ENCODE results near the gene ELMO3.

The ELMO3 gene

DNA sequence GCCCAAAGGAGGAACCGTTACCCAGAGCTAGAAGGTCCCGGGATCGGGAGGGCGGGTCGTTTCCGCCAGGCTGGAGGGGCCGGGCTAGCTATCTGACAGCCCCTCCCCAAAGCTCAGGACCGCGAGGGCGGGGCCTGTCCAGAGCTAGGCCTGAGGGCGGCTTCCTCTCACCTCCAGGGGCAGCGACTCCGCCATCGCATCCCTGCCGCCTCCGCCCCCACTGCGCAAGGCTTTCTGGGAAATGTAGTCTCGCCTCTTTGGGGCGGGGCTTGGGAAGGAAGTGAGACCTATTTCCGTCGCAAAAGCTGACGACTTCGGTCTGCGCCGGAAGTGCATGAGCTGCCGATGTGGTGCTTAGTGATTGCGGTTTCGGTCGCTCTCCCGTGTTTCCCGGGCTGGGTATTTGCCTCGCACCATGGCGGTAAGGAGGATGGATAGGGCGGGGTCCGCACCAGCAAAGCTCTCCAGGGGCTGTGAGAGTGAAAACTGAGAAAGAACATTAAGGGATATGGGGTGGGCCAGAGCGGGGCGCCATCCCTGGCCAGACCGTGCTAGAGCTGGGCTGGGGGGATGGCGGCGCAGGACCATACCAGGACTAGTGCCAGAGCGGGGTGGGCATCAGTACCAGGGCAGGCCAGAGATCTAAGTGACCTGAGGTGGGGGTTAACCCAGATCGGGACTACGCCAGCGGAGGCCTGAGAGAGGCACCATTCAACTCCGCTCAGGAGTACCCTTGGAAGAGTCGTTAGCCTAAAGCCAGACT is 28.1 kb downstream of the ELMO3 start, which contains the start of gene TMEM208:
TSS of gene TMEM208 (plus strand) at position 327 of the 763 bp plus-strand sequence. CDS start at position 416, 89 bp downstream.
- FAIRE-seq = peak; percentile 98

GRCh38 chr16:67227567-67227921 is 28.6 kb downstream of the ELMO3 start:
- FAIRE-seq = no peak

- no peak for FAIRE-seq
Observed at GRCh38 chr16:67228034-67228785, 29.3 kb downstream of the ELMO3 start.

DNA sequence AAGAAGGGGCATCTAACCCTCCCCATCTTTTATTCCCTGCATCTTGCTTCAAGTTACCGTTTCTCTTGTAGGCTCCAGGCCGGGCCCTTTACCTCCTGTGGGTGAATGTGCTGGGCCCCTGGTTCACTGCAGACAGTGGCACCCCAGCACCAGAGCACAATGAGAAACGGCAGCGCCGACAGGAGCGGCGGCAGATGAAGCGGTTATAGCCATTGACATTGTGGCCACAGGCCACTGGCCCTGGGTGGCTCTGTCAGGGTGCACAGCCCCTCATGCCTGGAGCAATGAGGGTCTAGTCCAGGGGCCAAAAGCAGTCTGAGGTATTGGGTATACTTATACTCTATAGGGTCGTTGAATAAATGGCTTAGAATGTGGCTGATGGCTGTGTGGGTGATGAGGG is 30.0 kb downstream of the ELMO3 start:
- no peak for FAIRE-seq

DNA sequence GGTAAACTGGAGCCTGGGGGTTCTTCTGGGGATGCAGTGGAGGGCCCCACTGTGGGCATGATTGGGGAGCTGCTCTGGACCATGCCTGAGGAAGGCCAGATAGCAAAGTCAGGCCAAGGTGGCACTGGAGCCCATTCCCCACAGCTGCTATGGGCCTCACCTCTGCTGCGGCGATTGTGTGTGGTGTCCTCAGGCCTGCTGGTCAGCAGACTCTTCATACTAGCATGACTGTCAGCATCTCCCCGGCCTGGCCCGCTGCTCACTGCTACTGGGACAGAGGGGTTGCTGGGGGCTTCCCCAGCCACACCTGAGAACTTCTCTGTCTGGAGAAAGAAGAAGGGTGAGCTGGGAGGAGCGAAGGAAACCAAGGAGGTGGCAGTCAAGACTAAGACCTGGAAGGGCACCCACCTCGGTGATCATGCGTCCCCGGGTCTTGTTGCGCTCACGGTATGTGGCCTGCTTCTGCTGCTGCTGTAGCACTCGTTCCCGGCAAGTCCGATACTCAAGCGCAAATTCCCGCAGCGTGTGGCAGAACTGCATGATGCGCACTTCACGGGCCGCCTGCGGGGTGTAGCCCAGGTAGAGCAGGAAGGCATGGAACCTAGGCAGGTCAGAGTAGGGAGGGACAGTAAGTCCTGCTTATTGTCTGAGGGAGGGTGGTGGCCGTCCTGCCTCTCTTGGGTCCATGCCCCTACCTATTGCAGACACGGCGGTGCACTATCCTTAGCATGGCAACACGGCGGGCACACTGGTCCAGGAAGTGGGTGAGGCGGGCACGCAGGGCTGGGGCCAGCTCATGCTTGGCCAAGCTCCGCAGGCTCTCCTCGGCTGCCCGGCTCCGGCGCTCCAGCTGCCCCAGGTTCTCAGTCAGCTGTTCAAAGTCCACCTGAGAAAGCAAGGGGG is 31.2 kb downstream of the ELMO3 start:
- no peak for FAIRE-seq

DNA sequence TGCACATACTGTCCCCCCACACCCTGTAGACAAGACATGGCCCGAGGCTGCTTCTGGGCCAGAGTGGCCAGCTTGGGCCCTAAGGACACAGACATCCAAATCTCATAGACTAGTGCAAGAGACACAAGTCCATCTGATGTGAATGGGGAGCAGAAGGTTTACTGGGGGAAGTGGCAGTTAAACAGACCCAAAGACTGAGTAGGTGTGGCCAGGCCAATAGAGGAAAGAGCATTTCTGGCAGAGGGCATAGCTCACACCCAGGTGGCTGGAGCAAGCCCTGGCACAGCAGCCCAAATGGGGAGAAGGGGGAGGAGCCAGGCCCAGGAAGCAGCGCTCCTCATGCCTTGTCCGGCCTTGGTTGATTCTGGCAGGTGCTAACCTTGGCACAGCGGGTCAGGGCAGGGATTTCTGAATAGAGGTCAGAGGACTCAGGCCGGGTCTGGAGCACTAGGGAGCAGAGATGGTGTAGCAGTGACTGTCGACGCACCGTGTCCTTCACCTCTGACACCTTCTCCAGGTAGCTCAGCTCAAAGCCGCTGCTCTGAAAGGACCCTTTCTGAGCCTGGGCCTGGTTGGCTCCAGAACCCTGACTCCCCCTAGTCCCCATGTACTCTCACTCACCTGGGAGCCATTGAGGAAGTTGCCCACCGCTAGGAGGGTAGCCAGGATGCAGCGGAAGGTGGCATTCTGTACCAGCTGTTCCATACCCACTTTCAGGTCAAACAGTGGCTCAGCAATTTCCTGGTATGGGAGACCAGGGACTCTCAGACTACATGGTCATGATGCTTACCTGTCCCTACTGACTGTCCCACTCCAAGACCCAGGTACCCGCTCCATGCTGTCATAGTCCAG is 32.1 kb downstream of the ELMO3 start:
- FAIRE-seq = no peak

DNA sequence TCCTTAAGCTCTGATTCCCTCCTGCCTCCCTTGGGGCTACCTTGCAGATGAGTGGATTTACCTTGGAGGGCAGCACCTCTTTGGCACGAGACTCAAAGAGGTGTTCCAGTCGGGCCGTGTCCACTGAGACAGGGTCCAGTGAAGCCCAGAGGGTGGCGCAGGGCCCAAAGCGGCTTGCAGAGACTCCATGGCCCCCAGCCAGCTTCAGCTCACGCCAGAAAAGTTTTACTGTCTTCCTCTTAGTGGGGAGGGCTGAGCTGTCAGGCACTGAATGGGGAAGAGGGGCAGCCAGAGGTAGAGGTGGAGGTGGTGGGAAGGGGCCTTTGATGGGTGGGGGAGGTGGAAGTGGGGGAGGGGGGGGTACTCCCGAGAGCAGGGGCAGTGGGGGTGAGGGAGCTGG is 34.7 kb downstream of the ELMO3 start:
- no peak for FAIRE-seq

DNA sequence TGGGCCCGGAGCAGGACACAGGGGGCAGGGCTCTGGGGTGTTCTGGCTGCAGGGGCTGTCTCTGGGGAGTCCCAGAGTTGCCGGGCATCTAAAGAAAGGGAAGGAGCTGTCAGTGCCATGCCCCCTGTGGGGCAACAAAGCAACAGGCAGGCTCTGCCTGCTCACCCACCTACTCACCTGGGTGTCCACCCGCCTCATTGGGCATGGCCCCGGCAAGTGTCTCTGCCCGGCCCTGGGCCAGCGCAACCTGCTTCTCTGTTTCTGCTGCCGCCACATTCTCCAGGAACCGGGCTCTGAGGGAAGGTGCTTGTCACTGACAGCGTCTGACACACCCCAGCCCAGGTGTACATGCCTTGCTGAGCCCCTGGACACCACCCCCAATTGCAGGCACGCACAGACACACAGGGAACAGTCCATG is 35.3 kb downstream of the ELMO3 start:
- FAIRE-seq = no peak

DNA sequence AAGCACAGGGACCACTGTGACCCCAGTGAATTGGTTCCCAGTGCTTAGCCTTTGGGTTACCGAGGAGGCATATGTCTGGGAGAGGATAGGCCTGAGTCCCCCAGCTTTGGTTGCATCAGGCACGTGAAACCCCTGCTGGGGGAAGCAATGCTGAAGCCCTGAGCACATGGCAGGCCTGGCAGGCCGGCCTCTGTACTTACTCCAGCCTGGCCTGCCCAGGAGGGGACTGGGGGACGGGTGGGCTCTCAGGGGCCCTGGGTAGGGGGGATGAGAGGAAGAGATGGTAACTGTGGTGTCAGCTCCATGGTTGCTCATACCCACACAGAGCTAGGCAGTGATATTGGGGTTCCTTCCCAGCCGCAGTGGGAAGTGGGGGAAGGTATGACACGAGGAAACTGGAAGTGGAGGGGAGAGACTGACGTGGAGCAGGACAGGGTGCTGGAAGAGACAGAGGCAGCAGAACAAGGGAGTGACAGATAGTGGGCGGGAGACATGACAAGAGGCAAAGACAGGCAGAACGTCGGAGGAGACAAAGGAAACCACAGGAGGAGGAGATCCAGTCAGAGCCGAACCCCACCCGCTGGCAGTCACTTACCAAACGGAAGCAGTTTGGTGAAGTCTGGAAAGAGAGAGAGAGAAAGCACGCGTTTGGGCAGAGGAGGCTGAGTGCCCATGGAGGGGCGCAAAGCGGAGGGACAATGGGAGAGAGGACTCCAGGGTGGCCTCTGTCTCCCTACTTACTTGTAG is 37.1 kb downstream of the ELMO3 start:
- FAIRE-seq = no peak

DNA sequence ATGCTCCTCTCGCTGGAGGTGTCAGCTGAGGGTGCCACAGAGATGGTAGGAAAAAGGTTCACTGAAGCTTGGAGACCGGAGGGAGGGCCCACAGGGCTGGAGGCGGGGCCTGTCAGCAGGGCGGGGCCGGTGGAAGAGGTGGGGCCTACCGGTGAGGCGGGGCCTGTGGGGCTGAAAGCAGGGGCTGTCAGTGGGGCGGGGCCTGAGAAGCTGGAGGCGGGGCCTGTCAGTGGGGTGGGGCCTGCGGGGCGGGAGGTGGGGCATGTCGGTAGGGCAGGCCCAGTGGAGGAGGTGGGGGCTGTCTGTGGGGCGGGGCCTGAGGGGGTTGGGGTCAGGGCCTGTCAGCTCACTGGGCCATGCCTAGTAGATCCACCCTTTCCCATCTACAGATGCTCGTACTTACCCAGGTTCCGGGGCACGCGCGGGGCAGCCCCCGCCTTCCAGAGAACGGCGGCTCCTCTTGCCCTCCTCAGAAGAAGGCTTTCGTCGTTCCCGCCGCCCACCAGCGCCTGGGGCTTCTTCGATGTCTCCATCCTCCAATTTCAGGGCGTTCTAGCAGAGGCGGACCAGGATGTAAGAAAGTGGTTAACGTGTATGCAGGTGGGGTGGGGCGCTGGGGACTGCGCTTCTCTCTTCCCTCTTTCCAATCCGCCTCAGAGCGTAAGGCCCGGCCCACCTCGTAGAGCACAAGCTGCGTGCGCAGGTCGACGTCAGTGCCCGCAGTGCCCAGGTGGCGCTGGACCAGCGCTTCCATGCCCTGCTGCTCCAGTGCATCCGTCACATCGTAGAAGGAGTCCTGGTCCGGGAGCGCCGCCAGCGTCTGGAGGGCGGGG is 37.8 kb downstream of the ELMO3 start:
- FAIRE-seq = no peak

GRCh38 chr16:67237396-67238277 is 38.7 kb downstream of the ELMO3 start:
- no peak for FAIRE-seq

GRCh38 chr16:67238278-67238575 is 39.3 kb downstream of the ELMO3 start:
- FAIRE-seq = no peak

DNA sequence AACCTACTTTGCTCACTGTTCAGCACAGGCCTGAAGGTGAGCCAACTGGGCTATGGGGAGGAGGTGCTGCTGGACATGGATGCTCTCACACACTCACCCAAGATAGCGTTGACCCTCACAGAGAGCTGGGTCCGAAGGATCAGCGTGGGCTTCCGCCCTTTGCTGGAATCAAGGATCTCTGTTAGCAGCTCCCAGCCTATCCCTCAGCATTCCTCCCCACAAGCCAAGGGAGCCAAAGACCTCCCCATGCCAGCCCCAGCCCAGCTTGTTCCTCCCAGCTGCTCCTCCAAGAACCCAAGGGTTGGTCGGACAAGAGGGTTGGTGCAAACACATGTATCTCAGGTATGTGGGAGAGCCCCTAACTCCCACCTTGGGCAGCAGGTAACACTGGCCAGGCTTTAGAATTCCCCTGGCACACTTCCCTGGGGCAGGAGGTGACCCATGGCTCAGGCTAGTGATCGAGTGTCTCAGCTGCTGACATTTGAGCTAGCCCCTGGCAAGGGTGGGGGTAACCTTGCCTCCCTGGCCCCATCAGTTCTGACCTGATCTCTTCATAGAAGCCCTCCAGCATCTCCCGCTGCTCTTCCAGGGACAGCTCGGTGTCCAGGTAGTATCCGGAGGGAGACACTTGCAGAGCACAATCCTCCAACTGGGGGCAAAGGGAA is 40.0 kb downstream of the ELMO3 start:
- no peak for FAIRE-seq

DNA sequence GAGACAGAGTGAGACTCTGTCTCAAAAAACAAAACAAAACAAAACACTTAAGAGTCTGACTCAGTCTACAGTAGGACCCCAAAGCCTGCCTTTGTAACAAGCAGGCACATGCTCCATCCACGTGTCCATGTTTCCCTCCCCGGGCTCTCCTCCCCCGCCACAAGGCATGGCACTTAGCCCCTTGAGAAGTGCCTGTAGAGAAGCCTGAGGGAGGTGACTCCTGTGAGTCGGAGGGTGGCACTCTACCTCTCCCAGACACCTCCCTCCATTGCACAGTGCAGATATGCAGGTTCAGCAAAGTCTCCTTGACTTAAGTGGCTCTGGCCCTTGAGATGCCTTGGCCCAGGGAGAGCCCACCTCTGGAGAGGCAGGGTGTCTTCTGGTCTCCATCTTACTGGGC is 41.6 kb downstream of the ELMO3 start:
- no peak for FAIRE-seq

DNA sequence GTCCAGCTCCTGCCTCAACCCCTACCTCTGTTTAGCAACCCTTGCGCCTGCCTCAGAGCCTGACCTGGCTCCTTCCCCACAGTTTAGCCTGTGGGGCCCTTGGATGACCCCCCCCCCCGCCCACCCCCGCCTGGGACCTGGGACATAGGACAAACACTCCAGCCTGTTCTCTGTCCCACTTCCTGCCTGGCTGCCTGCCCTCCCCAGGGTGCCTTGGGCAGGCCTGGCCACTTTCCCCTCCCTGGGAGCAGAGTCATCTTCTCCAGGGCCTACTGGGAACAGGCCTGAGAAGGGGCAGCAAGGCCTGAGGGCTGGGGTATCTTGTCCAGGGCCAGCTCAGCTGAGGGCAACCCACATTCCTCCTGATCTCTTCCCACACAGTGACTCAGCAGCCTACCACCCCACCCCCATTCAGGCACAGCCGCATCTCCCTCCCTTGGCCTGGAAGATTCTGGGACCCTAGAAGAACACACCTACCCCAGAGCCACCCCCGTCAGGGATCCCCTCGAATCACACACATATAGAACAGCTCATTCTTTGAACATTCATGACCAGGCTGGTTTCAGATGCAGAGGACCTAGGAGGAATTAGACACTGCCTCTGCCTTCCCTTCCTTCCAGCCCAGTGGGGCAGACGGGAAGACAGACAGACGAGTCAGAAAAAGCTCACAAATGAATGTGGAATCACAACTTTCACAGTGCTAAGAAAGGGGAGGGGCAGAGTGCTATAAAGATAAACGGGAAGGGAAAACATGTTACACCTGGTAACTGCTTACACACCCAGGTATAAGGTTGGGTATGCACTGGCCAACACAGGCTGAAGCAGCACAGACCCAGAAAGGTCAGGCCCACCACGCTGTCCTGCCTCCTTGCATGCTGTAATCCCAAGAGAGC is 42.3 kb downstream of the ELMO3 start:
- FAIRE-seq = no peak

DNA sequence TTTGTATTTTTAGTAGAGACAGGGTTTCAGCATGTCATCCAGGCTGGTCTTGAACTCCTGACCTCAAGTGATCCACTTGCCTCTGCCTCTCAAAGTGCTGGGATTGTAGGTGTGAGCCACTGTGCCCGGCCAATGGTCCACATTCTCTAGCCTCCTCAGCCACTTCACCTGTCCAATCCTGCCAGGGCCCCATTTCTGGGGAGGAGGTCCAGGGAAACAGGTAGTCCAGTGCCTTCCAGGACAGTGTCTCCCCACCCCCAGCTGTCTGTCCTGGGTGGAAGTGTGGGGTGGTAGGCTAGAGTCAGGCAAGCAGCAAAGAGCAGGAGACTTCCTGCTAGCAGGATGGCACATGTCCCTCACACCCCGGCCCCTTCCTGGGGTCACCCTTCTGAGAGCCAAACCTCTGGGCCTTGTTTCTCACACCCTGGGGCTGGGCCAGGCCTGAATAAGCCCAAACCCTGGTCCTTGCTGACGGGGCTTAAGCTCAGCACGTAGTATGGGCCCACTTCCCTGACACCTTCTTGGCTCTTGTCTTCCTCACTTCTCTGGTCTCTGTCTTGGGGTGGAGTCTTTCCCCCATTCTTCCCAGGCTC is 43.3 kb downstream of the ELMO3 start:
- FAIRE-seq = no peak

GRCh38 chr16:67243481-67243880 is 44.5 kb downstream of the ELMO3 start:
- no peak for FAIRE-seq

Data from G401.6 (cell line).